Measurements from ENCODE around the gene ARID3C.

DNA sequence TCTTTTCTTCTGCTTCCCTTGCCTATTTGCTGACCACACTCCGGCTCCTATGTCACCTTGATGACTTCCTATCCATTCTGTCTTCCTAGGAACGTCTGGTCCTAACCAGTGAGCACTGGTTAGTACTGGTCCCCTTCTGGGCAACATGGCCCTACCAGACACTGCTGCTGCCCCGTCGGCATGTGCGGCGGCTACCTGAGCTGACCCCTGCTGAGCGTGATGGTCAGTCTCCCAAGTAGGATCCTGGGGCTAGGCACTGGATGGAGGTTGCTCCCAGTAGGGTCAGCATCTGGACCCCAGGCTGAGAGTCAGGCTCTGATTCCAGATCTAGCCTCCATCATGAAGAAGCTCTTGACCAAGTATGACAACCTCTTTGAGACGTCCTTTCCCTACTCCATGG is 19.8 kb upstream of the ARID3C start:
- TF ChIP-seq, protein P1, sequence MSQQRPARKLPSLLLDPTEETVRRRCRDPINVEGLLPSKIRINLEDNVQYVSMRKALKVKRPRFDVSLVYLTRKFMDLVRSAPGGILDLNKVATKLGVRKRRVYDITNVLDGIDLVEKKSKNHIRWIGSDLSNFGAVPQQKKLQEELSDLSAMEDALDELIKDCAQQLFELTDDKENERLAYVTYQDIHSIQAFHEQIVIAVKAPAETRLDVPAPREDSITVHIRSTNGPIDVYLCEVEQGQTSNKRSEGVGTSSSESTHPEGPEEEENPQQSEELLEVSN (IDR thresholded peaks at IDR 0.05; ENCODE audit: borderline replicate concordance, low read depth) = no peak
- TF ChIP-seq MAFK (IDR thresholded peaks at IDR 0.05; ENCODE audit: partially characterized antibody) (no peak), CBX8 (IDR thresholded peaks at IDR 0.05) (no peak), JUNB (IDR thresholded peaks at IDR 0.05) (no peak)
- TF ChIP-seq, protein P2, sequence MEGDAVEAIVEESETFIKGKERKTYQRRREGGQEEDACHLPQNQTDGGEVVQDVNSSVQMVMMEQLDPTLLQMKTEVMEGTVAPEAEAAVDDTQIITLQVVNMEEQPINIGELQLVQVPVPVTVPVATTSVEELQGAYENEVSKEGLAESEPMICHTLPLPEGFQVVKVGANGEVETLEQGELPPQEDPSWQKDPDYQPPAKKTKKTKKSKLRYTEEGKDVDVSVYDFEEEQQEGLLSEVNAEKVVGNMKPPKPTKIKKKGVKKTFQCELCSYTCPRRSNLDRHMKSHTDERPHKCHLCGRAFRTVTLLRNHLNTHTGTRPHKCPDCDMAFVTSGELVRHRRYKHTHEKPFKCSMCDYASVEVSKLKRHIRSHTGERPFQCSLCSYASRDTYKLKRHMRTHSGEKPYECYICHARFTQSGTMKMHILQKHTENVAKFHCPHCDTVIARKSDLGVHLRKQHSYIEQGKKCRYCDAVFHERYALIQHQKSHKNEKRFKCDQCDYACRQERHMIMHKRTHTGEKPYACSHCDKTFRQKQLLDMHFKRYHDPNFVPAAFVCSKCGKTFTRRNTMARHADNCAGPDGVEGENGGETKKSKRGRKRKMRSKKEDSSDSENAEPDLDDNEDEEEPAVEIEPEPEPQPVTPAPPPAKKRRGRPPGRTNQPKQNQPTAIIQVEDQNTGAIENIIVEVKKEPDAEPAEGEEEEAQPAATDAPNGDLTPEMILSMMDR (IDR thresholded peaks at IDR 0.05) = no peak
- TF ChIP-seq, protein P3, sequence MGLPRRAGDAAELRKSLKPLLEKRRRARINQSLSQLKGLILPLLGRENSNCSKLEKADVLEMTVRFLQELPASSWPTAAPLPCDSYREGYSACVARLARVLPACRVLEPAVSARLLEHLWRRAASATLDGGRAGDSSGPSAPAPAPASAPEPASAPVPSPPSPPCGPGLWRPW (IDR thresholded peaks at IDR 0.05) = no peak
- TF ChIP-seq, protein P4, sequence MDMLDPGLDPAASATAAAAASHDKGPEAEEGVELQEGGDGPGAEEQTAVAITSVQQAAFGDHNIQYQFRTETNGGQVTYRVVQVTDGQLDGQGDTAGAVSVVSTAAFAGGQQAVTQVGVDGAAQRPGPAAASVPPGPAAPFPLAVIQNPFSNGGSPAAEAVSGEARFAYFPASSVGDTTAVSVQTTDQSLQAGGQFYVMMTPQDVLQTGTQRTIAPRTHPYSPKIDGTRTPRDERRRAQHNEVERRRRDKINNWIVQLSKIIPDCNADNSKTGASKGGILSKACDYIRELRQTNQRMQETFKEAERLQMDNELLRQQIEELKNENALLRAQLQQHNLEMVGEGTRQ (IDR thresholded peaks at IDR 0.05) = no peak

All from A549 (cell line).